Lower lobe of right lung (tissue), 2 donors: Measurements from ENCODE around the gene TMEM161A. TPM values are rescaled to one million over a fixed set of nuclear protein-coding genes. Genes with fewer than 3 reads are reported as not detected.
"Not testable (repeated sequence)": the region's sequence is repeated elsewhere in the genome, so short reads cannot be mapped to it uniquely, and the experiment has no call there.

ENCODE experiments used
- ATAC-seq, 2 donors: fragments of 200-7000 bp; cut with Tn5 transposase; one replicate each; pipeline ENCODE4 v1.9.1; 2020 to 2022; ENCODE audit warnings: mild to moderate bottlenecking in 2 of 2, moderate library complexity in 2 of 2
- DNase-seq: peaks from one replicate; pipeline ENCODE4 v3.0.0-alpha.2; 2020
- H3K27ac ChIP-seq: fragments of 200-600 bp; one replicate; pipeline ENCODE4 v1.8.0; 2022
- H3K27me3 ChIP-seq: fragments of 200-600 bp; one replicate; pipeline ENCODE4 v1.8.0; 2022; ENCODE audit warnings: low read depth
- H3K36me3 ChIP-seq: fragments of 200-600 bp; one replicate; pipeline ENCODE4 v1.8.0; 2022; ENCODE audit warnings: mild to moderate bottlenecking
- H3K4me1 ChIP-seq: fragments of 200-600 bp; one replicate; pipeline ENCODE4 v1.8.0; 2022
- H3K4me3 ChIP-seq: fragments of 200-600 bp; one replicate; pipeline ENCODE4 v1.8.0; 2022; ENCODE audit warnings: mild to moderate bottlenecking
- H3K9me3 ChIP-seq: fragments of 200-600 bp; one replicate; pipeline ENCODE4 v1.8.0; 2022
- CTCF ChIP-seq: fragments of 200-600 bp; IDR thresholded peaks from one replicate; pipeline ENCODE4 v1.8.0; 2022; ENCODE audit warnings: antibody characterized with exemption, mild to moderate bottlenecking
- intact Hi-C: fragments of 100-400 bp; cut with DNase I; formaldehyde crosslinking; loops from one replicate; pipeline ENCODE4 v1.11.0; 2022
- total RNA-seq: library from RNA; stranded (reverse); fragmentation: NEBNext Ultra II Directional; extraction: Animal tissue kit (Norgen Biotek cat#: 25700); gene quantifications from one replicate; pipeline ENCODE4 v1.2.1, GENCODE V29; 2021
- donor health status: DM: no; HTN: yes; CAD: no; lungs with severe emphysema.

The TMEM161A gene
- total RNA-seq, 1 donor from 2014 or later, result 28.1 TPM

GRCh38 chr19:19110410-19111135 lies 27.7 kb downstream of the TMEM161A start:
- ATAC-seq (peak; percentile 28 to 52), DNase-seq (no peak)

GRCh38 chr19:19109601-19110000 lies 28.7 kb downstream of the TMEM161A start:
- no peaks in the 10 kb centered on the region for H3K27me3 ChIP-seq
- H3K4me3 ChIP-seq, result no peak overlapping the region
- H3K4me1 ChIP-seq, result peaks cover 6% of the 10 kb centered on the region
- no peak overlapping the region for H3K27ac ChIP-seq
- no peaks in the 10 kb centered on the region for H3K36me3 ChIP-seq
- intact Hi-C loops, result no loop called here
- H3K9me3 ChIP-seq, result no peaks in the 10 kb centered on the region
- DNase-seq, result no peak
- no peak for ATAC-seq
- TF ChIP-seq CTCF, result no peak

More at GRCh38 chr19:19110410-19111135, 27.7 kb downstream of the TMEM161A start:
- H3K9me3 ChIP-seq, result no peaks in the 10 kb centered on the region
- H3K4me1 ChIP-seq, result peaks cover 6% of the 10 kb centered on the region
- TF ChIP-seq CTCF, result peak; percentile 22
- H3K27ac ChIP-seq, result no peak overlapping the region
- H3K36me3 ChIP-seq, result no peaks in the 10 kb centered on the region
- intact Hi-C loops, result no loop called here
- H3K27me3 ChIP-seq, result no peaks in the 10 kb centered on the region
- no peak overlapping the region for H3K4me3 ChIP-seq

- H3K27ac ChIP-seq, result no peak overlapping the region
- intact Hi-C loops, result no loop called here
- H3K4me1 ChIP-seq, result peaks cover 6% of the 10 kb centered on the region
- H3K27me3 ChIP-seq, result no peaks in the 10 kb centered on the region
- H3K9me3 ChIP-seq, result no peaks in the 10 kb centered on the region
- no peaks in the 10 kb centered on the region for H3K36me3 ChIP-seq
- no peak overlapping the region for H3K4me3 ChIP-seq
- ATAC-seq (no peak), DNase-seq (no peak)
- TF ChIP-seq CTCF, result no peak
Measured at GRCh38 chr19:19107654-19108053, 30.6 kb downstream of the TMEM161A start.

GRCh38 chr19:19106938-19107337 lies 31.3 kb downstream of the TMEM161A start:
- H3K4me3 ChIP-seq, H3K9me3 ChIP-seq, ATAC-seq, H3K4me1 ChIP-seq, intact Hi-C loops, H3K27ac ChIP-seq, H3K27me3 ChIP-seq, H3K36me3 ChIP-seq, DNase-seq: not testable (repeated sequence)

- DNase-seq, result no peak
- Histone ChIP-seq H3K4me3 (peak overlapping the region; percentile 40), H3K4me1 (peaks cover 6% of the 10 kb centered on the region), H3K36me3 (peaks cover 1% of the 10 kb centered on the region), H3K27me3 (no peaks in the 10 kb centered on the region), H3K27ac (no peak overlapping the region), H3K9me3 (no peaks in the 10 kb centered on the region)
- TF ChIP-seq CTCF, result no peak
- peak in 1 of 2 donors; percentile 5 for ATAC-seq
- intact Hi-C loops, result no loop called here
Measured at GRCh38 chr19:19106056-19106551, 32.2 kb downstream of the TMEM161A start.

DNA sequence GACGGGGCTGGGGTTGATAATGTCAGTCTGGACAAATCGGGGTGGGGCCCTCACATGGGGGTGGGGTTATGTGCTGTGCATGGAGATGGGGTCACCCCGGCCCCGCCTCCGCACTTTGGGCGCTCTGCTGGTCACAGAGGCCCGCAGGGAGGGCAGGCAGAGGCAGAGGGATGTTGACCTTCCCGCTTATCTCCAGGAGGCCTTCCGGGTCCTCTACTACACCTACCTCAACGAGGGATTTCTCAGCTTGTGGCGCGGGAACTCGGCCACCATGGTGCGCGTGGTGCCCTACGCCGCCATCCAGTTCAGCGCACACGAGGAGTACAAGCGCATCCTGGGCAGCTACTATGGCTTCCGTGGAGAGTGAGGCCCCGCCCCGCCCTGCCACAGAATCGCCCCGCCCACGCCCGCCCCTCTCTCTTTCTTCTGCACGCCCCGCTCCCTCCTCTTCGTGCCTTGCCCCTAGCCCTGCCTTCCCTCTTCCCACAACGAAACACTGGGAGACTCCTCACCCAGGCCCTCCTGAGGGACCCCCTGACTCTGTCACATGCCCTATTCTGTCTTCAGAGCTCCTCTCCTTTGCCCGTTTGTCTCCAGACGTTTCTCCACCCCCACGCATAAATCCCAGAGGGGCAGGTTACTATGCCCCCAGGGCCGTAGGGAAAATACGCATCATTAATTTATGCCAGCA lies 32.8 kb downstream of the TMEM161A start:
- Histone ChIP-seq H3K27ac (no peak overlapping the region), H3K4me1 (peaks cover 4% of the 10 kb centered on the region), H3K36me3 (peaks cover 7% of the 10 kb centered on the region), H3K4me3 (peak overlapping the region; percentile 40), H3K9me3 (no peaks in the 10 kb centered on the region), H3K27me3 (no peaks in the 10 kb centered on the region)
- DNase-seq, result no peak
- TF ChIP-seq CTCF, result no peak
- peak; percentile 46 to 51 for ATAC-seq
- intact Hi-C loops, result no loop called here
